ENCODE data around the gene SPEF1.
A peak's percentile ranks its signal among the peaks of the same experiment; 100 is the strongest.

Gene SPEF1

GRCh38 chr20:3763671-3764601 is 17.3 kb downstream of the SPEF1 start:
- WGBS: 95% methylated on average over 8 of the region's 8 CpGs
- Histone ChIP-seq H3K4me1 (ENCODE audit: control insufficient read depth, insufficient read depth, low read depth, low read length) (peaks cover 21% of the 10 kb centered on the region), H2BK15ac (ENCODE audit: low read depth, poor library complexity, severe bottlenecking) (no peak overlapping the region), H2BK120ac (ENCODE audit: low read depth, low read length) (no peak overlapping the region), H3K9me3 (ENCODE audit: control insufficient read depth, low read length) (no peaks in the 10 kb centered on the region), H4K91ac (ENCODE audit: low read length) (no peak overlapping the region), H3K79me1 (replicated peaks; ENCODE audit: low read length, poor library complexity, severe bottlenecking) (peaks cover 42% of the 10 kb centered on the region), H3K36me3 (ENCODE audit: control insufficient read depth in 1 of 2, insufficient read depth in 2 of 2, low read depth in 1 of 2, low read length in 2 of 2) (peaks cover 6 to 7% of the 10 kb centered on the region in 2 experiments), H3K27me3 (ENCODE audit: control insufficient read depth in 1 of 2, insufficient read depth in 1 of 2, low read length in 2 of 2) (no peaks in the 10 kb centered on the region), H3K4me2 (ENCODE audit: low read length, poor library complexity, severe bottlenecking) (no peak overlapping the region), H3K14ac (ENCODE audit: low read length in 2 of 2) (no peak overlapping the region), H3K23ac (ENCODE audit: low read length in 2 of 2) (no peak overlapping the region), H2AFZ (ENCODE audit: low read depth, low read length) (no peak overlapping the region), H3K27ac (ENCODE audit: low read length, poor library complexity, severe bottlenecking) (no peak overlapping the region), H3K9ac (ENCODE audit: low read length) (no peak overlapping the region), H2BK5ac (ENCODE audit: low read depth, low read length, poor library complexity, severe bottlenecking) (no peak overlapping the region), H3K4me3 (ENCODE audit: insufficient read depth in 1 of 2, low read depth in 1 of 2, low read length in 2 of 2) (no peak overlapping the region), H2BK12ac (ENCODE audit: low read length in 2 of 2) (no peak overlapping the region), H3K18ac (ENCODE audit: low read depth in 1 of 2, low read length in 2 of 2) (no peak overlapping the region), H4K8ac (ENCODE audit: low read length) (no peak overlapping the region), H2AK5ac (ENCODE audit: low read length, severe bottlenecking) (no peak overlapping the region), H3K4ac (ENCODE audit: low read depth in 1 of 2, low read length in 2 of 2) (no peak overlapping the region)
- DNase-seq: no peak

- no peak overlapping the region for H3K23ac ChIP-seq (ENCODE audit: low read length in 2 of 2)
- H2BK12ac ChIP-seq (ENCODE audit: low read length in 2 of 2): no peak overlapping the region
- no peaks in the 10 kb centered on the region for H3K27me3 ChIP-seq (ENCODE audit: control insufficient read depth in 1 of 2, insufficient read depth in 1 of 2, low read length in 2 of 2)
- no peak overlapping the region for H3K4me3 ChIP-seq (ENCODE audit: insufficient read depth in 1 of 2, low read depth in 1 of 2, low read length in 2 of 2)
- H2AK5ac ChIP-seq (ENCODE audit: low read length, severe bottlenecking): no peak overlapping the region
- no peak overlapping the region for H4K8ac ChIP-seq (ENCODE audit: low read length)
- H3K79me1 ChIP-seq (replicated peaks; ENCODE audit: low read length, poor library complexity, severe bottlenecking): peaks cover 32% of the 10 kb centered on the region
- H3K4me2 ChIP-seq (ENCODE audit: low read length, poor library complexity, severe bottlenecking): no peak overlapping the region
- H2BK15ac ChIP-seq (ENCODE audit: low read depth, poor library complexity, severe bottlenecking): no peak overlapping the region
- H3K4ac ChIP-seq (ENCODE audit: low read depth in 1 of 2, low read length in 2 of 2): no peak overlapping the region
- no peak overlapping the region for H2BK5ac ChIP-seq (ENCODE audit: low read depth, low read length, poor library complexity, severe bottlenecking)
- no peak overlapping the region for H3K9ac ChIP-seq (ENCODE audit: low read length)
- peak; percentile 35 for DNase-seq
- peaks cover 19 to 28% of the 10 kb centered on the region in 2 experiments for H3K36me3 ChIP-seq (ENCODE audit: control insufficient read depth in 1 of 2, insufficient read depth in 2 of 2, low read depth in 1 of 2, low read length in 2 of 2)
- no peak overlapping the region for H3K27ac ChIP-seq (ENCODE audit: low read length, poor library complexity, severe bottlenecking)
- H3K4me1 ChIP-seq (ENCODE audit: control insufficient read depth, insufficient read depth, low read depth, low read length): peaks cover 2% of the 10 kb centered on the region
- no peak overlapping the region for H2AFZ ChIP-seq (ENCODE audit: low read depth, low read length)
- no peaks in the 10 kb centered on the region for H3K9me3 ChIP-seq (ENCODE audit: control insufficient read depth, low read length)
- H3K18ac ChIP-seq (ENCODE audit: low read depth in 1 of 2, low read length in 2 of 2): no peak overlapping the region
- 68% methylated on average over 9 of the region's 10 CpGs for WGBS
- no peak overlapping the region for H3K14ac ChIP-seq (ENCODE audit: low read length in 2 of 2)
- H2BK120ac ChIP-seq (ENCODE audit: low read depth, low read length): no peak overlapping the region
- no peak overlapping the region for H4K91ac ChIP-seq (ENCODE audit: low read length)
Observed at GRCh38 chr20:3760655-3761348, 20.4 kb downstream of the SPEF1 start.

GRCh38 chr20:3759884-3760283 is 21.4 kb downstream of the SPEF1 start:
- H3K9me3 ChIP-seq (ENCODE audit: control insufficient read depth, low read length): no peaks in the 10 kb centered on the region
- no peak overlapping the region for H2BK120ac ChIP-seq (ENCODE audit: low read depth, low read length)
- DNase-seq: no peak
- H4K91ac ChIP-seq (ENCODE audit: low read length): no peak overlapping the region
- H3K27me3 ChIP-seq (ENCODE audit: control insufficient read depth in 1 of 2, insufficient read depth in 1 of 2, low read length in 2 of 2): no peaks in the 10 kb centered on the region
- peaks cover 29 to 37% of the 10 kb centered on the region in 2 experiments for H3K36me3 ChIP-seq (ENCODE audit: control insufficient read depth in 1 of 2, insufficient read depth in 2 of 2, low read depth in 1 of 2, low read length in 2 of 2)
- no peak overlapping the region for H2AK5ac ChIP-seq (ENCODE audit: low read length, severe bottlenecking)
- H3K79me1 ChIP-seq (replicated peaks; ENCODE audit: low read length, poor library complexity, severe bottlenecking): peaks cover 25% of the 10 kb centered on the region
- 90% methylated on average over 11 of the region's 11 CpGs for WGBS
- H2BK5ac ChIP-seq (ENCODE audit: low read depth, low read length, poor library complexity, severe bottlenecking): no peak overlapping the region
- H3K4me2 ChIP-seq (ENCODE audit: low read length, poor library complexity, severe bottlenecking): no peak overlapping the region
- no peak overlapping the region for H3K4ac ChIP-seq (ENCODE audit: low read depth in 1 of 2, low read length in 2 of 2)
- H3K23ac ChIP-seq (ENCODE audit: low read length in 2 of 2): no peak overlapping the region
- H3K9ac ChIP-seq (ENCODE audit: low read length): no peak overlapping the region
- no peak overlapping the region for H2AFZ ChIP-seq (ENCODE audit: low read depth, low read length)
- H3K18ac ChIP-seq (ENCODE audit: low read depth in 1 of 2, low read length in 2 of 2): no peak overlapping the region
- peaks cover 2% of the 10 kb centered on the region for H3K4me1 ChIP-seq (ENCODE audit: control insufficient read depth, insufficient read depth, low read depth, low read length)
- no peak overlapping the region for H2BK15ac ChIP-seq (ENCODE audit: low read depth, poor library complexity, severe bottlenecking)
- peak overlapping the region in 1 of 2 experiments; percentile 13 for H3K14ac ChIP-seq (ENCODE audit: low read length in 2 of 2)
- H3K4me3 ChIP-seq (ENCODE audit: insufficient read depth in 1 of 2, low read depth in 1 of 2, low read length in 2 of 2): no peak overlapping the region
- no peak overlapping the region for H3K27ac ChIP-seq (ENCODE audit: low read length, poor library complexity, severe bottlenecking)
- H4K8ac ChIP-seq (ENCODE audit: low read length): no peak overlapping the region
- no peak overlapping the region for H2BK12ac ChIP-seq (ENCODE audit: low read length in 2 of 2)

- Histone ChIP-seq H3K79me1 (replicated peaks; ENCODE audit: low read length, poor library complexity, severe bottlenecking) (peaks cover 19% of the 10 kb centered on the region), H3K27ac (ENCODE audit: low read length, poor library complexity, severe bottlenecking) (no peak overlapping the region), H3K4me1 (ENCODE audit: control insufficient read depth, insufficient read depth, low read depth, low read length) (peaks cover 2% of the 10 kb centered on the region), H2BK120ac (ENCODE audit: low read depth, low read length) (no peak overlapping the region), H3K23ac (ENCODE audit: low read length in 2 of 2) (no peak overlapping the region), H4K91ac (ENCODE audit: low read length) (no peak overlapping the region), H3K36me3 (ENCODE audit: control insufficient read depth in 1 of 2, insufficient read depth in 2 of 2, low read depth in 1 of 2, low read length in 2 of 2) (peaks cover 34 to 40% of the 10 kb centered on the region in 2 experiments), H2BK12ac (ENCODE audit: low read length in 2 of 2) (no peak overlapping the region), H2BK15ac (ENCODE audit: low read depth, poor library complexity, severe bottlenecking) (no peak overlapping the region), H3K4me2 (ENCODE audit: low read length, poor library complexity, severe bottlenecking) (no peak overlapping the region), H2AK5ac (ENCODE audit: low read length, severe bottlenecking) (no peak overlapping the region), H2BK5ac (ENCODE audit: low read depth, low read length, poor library complexity, severe bottlenecking) (no peak overlapping the region), H4K8ac (ENCODE audit: low read length) (no peak overlapping the region), H3K14ac (ENCODE audit: low read length in 2 of 2) (no peak overlapping the region), H3K9me3 (ENCODE audit: control insufficient read depth, low read length) (no peaks in the 10 kb centered on the region), H3K9ac (ENCODE audit: low read length) (no peak overlapping the region), H3K18ac (ENCODE audit: low read depth in 1 of 2, low read length in 2 of 2) (no peak overlapping the region), H3K27me3 (ENCODE audit: control insufficient read depth in 1 of 2, insufficient read depth in 1 of 2, low read length in 2 of 2) (no peaks in the 10 kb centered on the region), H3K4me3 (ENCODE audit: insufficient read depth in 1 of 2, low read depth in 1 of 2, low read length in 2 of 2) (no peak overlapping the region), H3K4ac (ENCODE audit: low read depth in 1 of 2, low read length in 2 of 2) (no peak overlapping the region), H2AFZ (ENCODE audit: low read depth, low read length) (no peak overlapping the region)
- no peak for DNase-seq
- 83% methylated on average over 11 of the region's 11 CpGs for WGBS
Observed at GRCh38 chr20:3759316-3759823, 21.9 kb downstream of the SPEF1 start.
